AG09309 (cell line): ENCODE data around the gene DGKD.

Experiments
- DNase-seq: peaks from one replicate; pipeline ENCODE4 v3.0.0-alpha.2; 2010; ENCODE audit warnings: low read depth
- H3K4me3 ChIP-seq: 2 replicates; pipeline ENCODE4 v1.5.1; 2011; ENCODE audit warnings: mild to moderate bottlenecking, low read depth, low read length, moderate library complexity; ENCODE audit not compliant: control insufficient read depth
- TF ChIP-seq, protein P1 (sequence below): IDR thresholded peaks from 2 replicates; pipeline ENCODE4 v1.5.1; 2011; ENCODE audit warnings: mild to moderate bottlenecking, low read depth, low read length, inconsistent platforms; ENCODE audit not compliant: insufficient read depth, control insufficient read depth; ENCODE audit errors: missing control alignments

The DGKD gene

GRCh38 chr2:233428438-233428837 is 74.1 kb downstream of the DGKD start:
- H3K4me3 ChIP-seq = no peak overlapping the region
- TF ChIP-seq, protein P1, sequence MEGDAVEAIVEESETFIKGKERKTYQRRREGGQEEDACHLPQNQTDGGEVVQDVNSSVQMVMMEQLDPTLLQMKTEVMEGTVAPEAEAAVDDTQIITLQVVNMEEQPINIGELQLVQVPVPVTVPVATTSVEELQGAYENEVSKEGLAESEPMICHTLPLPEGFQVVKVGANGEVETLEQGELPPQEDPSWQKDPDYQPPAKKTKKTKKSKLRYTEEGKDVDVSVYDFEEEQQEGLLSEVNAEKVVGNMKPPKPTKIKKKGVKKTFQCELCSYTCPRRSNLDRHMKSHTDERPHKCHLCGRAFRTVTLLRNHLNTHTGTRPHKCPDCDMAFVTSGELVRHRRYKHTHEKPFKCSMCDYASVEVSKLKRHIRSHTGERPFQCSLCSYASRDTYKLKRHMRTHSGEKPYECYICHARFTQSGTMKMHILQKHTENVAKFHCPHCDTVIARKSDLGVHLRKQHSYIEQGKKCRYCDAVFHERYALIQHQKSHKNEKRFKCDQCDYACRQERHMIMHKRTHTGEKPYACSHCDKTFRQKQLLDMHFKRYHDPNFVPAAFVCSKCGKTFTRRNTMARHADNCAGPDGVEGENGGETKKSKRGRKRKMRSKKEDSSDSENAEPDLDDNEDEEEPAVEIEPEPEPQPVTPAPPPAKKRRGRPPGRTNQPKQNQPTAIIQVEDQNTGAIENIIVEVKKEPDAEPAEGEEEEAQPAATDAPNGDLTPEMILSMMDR = no peak
- no peak for DNase-seq

GRCh38 chr2:233429175-233429897 is 75.0 kb downstream of the DGKD start:
- no peak overlapping the region for H3K4me3 ChIP-seq
- TF ChIP-seq, protein P1 = no peak
- no peak for DNase-seq

- H3K4me3 ChIP-seq = no peak overlapping the region
- DNase-seq = peak; percentile 33
- TF ChIP-seq, protein P1 = no peak
Observed at GRCh38 chr2:233430081-233430480, 75.8 kb downstream of the DGKD start.

DNA sequence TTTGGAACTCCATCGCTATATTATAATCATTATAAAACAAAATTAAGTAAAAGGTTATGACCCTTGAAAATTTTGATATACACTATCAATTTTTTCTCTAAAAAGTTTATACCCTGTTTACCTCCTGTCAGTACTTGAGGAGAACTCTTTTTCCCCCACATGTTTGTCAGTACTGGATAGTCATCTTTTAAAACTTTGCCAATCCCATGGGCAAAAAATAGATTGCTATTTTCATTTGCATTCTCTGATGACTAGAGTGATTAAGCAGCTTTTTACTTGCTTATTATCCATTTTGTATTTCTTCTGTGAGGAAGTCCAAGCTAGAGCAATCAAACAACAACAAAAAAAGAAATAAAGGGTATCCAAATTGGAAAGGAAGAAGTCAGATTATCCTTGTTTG is 76.4 kb downstream of the DGKD start:
- H3K4me3 ChIP-seq = no peak overlapping the region
- TF ChIP-seq, protein P1 = no peak
- DNase-seq = no peak

DNA sequence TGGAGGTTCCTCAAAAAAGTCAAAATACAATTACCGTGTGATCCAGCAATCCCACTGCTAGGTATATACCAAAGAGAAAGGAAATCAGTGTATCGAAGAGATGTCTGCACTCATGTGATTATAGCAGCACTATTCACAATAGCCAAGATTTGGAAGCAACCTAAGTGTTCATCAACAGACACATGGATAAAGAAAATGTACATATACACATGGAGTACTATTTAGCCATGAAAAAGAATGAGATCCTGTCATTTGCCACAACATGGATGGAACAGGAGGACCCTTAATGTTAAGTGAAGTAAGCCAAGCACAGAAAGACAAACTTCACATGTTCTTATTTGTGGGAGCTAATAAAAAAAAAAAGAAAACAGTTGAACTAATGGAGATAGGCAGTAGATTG is 78.7 kb downstream of the DGKD start:
- TF ChIP-seq, protein P1 = no peak
- no peak for DNase-seq
- H3K4me3 ChIP-seq = no peak overlapping the region

DNA sequence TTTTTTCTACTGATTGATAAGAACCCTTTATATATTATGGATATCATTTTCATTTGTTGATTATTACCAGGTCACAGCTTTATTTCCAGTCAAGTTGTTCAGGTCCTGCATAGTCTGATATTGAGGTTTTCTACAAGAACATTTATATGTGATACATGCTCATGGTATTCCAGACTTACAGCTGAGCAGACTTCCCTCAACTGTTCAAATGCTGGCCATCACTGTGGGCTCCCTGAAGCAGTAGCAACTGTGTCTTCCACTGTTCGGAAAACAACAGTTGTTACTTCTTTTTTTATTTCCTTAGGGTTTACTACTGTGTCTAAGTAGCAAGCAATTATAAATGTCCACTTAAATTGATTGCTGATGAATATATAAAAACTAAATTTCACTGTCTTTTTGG is 79.5 kb downstream of the DGKD start:
- TF ChIP-seq, protein P1 = no peak
- H3K4me3 ChIP-seq = no peak overlapping the region
- no peak for DNase-seq
